ENCODE data around the gene IFT22.
"Not testable (repeated sequence)": the region's sequence is repeated elsewhere in the genome, so short reads cannot be mapped to it uniquely, and the experiment has no call there.

IFT22 gene

GRCh38 chr7:101363196-101363733 is 41.7 kb upstream of the IFT22 start:
- DNase-seq (ENCODE audit: low spot score): peak; percentile 51
- no peak for TF ChIP-seq CTCF (IDR thresholded peaks at IDR 0.05; ENCODE audit: extremely low read depth, missing control alignments)

- no peak for TF ChIP-seq CTCF (IDR thresholded peaks at IDR 0.05; ENCODE audit: extremely low read depth, missing control alignments)
- peak; percentile 65 for DNase-seq (ENCODE audit: low spot score)
These were observed 41.0 kb upstream of the IFT22 start, which contains the start of gene COL26A1 for GRCh38 chr7:101362334-101363195. TSS of gene COL26A1 (plus strand) at chr7:101362875. CDS start at chr7:101363033, 158 bp downstream.

- DNase-seq (ENCODE audit: low spot score): no peak
- no peak for TF ChIP-seq CTCF (IDR thresholded peaks at IDR 0.05; ENCODE audit: extremely low read depth, missing control alignments)
These were observed 35.8 kb upstream of the IFT22 start for GRCh38 chr7:101357433-101357832.

GRCh38 chr7:101352920-101353308 is 31.3 kb upstream of the IFT22 start:
- no peak for TF ChIP-seq CTCF (IDR thresholded peaks at IDR 0.05; ENCODE audit: extremely low read depth, missing control alignments)
- DNase-seq (ENCODE audit: low spot score): no peak

- not testable (repeated sequence) for DNase-seq (ENCODE audit: low spot score)
These were observed 27.7 kb upstream of the IFT22 start for GRCh38 chr7:101349300-101349699.

- not testable (repeated sequence) for DNase-seq (ENCODE audit: low spot score)
These were observed 26.9 kb upstream of the IFT22 start for GRCh38 chr7:101348456-101349067.

GRCh38 chr7:101347477-101347876 is 25.9 kb upstream of the IFT22 start:
- no peak for TF ChIP-seq CTCF (IDR thresholded peaks at IDR 0.05; ENCODE audit: extremely low read depth, missing control alignments)
- DNase-seq (ENCODE audit: low spot score): no peak

GRCh38 chr7:101342892-101343291 is 21.3 kb upstream of the IFT22 start:
- no peak for DNase-seq (ENCODE audit: low spot score)
- TF ChIP-seq CTCF (IDR thresholded peaks at IDR 0.05; ENCODE audit: extremely low read depth, missing control alignments): no peak
